DOHH2 (cell line): ENCODE results near the gene LYSMD1.

ENCODE experiments used
- H3F3A ChIP-seq: fragments of 200-600 bp; sonication (generic), shearing (Covaris generic); 2 replicates; pipeline ENCODE4 v1.6.0; 2016; ENCODE audit warnings: antibody characterized with exemption, mild to moderate bottlenecking; ENCODE audit not compliant: control insufficient read depth, insufficient read depth
- H3K27ac ChIP-seq: fragments of 200-600 bp; sonication (generic); 2 replicates; pipeline ENCODE4 v1.5.1; 2014; ENCODE audit warnings: low read depth, mild to moderate bottlenecking, low read length, moderate library complexity
- H3K27me3 ChIP-seq: fragments of 200-600 bp; sonication (generic); 2 replicates; pipeline ENCODE4 v1.6.1; 2014; ENCODE audit warnings: mild to moderate bottlenecking, low read length, mixed read lengths; ENCODE audit not compliant: control insufficient read depth
- H3K36me3 ChIP-seq: fragments of 200-600 bp; sonication (generic); 2 replicates; pipeline ENCODE4 v1.6.1; 2014; ENCODE audit warnings: mild to moderate bottlenecking, low read length, moderate library complexity, mixed read lengths; ENCODE audit not compliant: control insufficient read depth
- H3K4me1 ChIP-seq: fragments of 200-600 bp; sonication (generic); 2 replicates; pipeline ENCODE4 v1.6.1; 2014; ENCODE audit warnings: mild to moderate bottlenecking, low read length, mixed read lengths; ENCODE audit not compliant: control insufficient read depth
- H3K4me2 ChIP-seq: fragments of 200-600 bp; sonication (generic); 2 replicates; pipeline ENCODE4 v1.6.0; 2014; ENCODE audit warnings: mild to moderate bottlenecking, low read length, moderate library complexity
- H3K4me3 ChIP-seq: fragments of 200-600 bp; sonication (generic); 2 replicates; pipeline ENCODE4 v1.5.1; 2014; ENCODE audit warnings: mild to moderate bottlenecking, low read length, mixed read lengths
- H3K79me2 ChIP-seq: fragments of 200-600 bp; sonication (generic); 2 replicates; pipeline ENCODE4 v1.6.1; 2014; ENCODE audit warnings: mild to moderate bottlenecking, low read length, mixed read lengths; ENCODE audit not compliant: control insufficient read depth
- H3K9me2 ChIP-seq: fragments of 200-600 bp; sonication (generic); replicated peaks from 2 replicates; pipeline ENCODE4 v1.6.1; 2014; ENCODE audit warnings: mild to moderate bottlenecking, low read length, mixed read lengths; ENCODE audit not compliant: control insufficient read depth
- H3K9me3 ChIP-seq: fragments of 200-600 bp; sonication (generic); 2 replicates; pipeline ENCODE4 v1.6.1; 2014; ENCODE audit warnings: antibody characterized with exemption, low read length, mixed read lengths; ENCODE audit not compliant: control insufficient read depth, insufficient read depth
- H4K20me1 ChIP-seq: fragments of 200-600 bp; sonication (generic); 2 replicates; pipeline ENCODE4 v1.6.0; 2014; ENCODE audit warnings: low read depth, mild to moderate bottlenecking, antibody characterized with exemption, low read length, moderate library complexity; ENCODE audit not compliant: control insufficient read depth, insufficient read depth
- EZH2phosphoT487 ChIP-seq: fragments of 200-600 bp; sonication (generic); IDR thresholded peaks from 2 replicates; pipeline ENCODE4 v1.6.1; 2017; ENCODE audit warnings: borderline replicate concordance, mild to moderate bottlenecking, antibody characterized with exemption, low read length, moderate library complexity, mixed read lengths
- TF ChIP-seq, protein P1 (sequence below): fragments of 200-600 bp; sonication (generic); IDR thresholded peaks from one replicate; pipeline ENCODE4 v1.5.1; 2014; ENCODE audit warnings: antibody characterized with exemption, mild to moderate bottlenecking, low read depth, low read length; ENCODE audit not compliant: poor library complexity, severe bottlenecking

Gene LYSMD1

DNA sequence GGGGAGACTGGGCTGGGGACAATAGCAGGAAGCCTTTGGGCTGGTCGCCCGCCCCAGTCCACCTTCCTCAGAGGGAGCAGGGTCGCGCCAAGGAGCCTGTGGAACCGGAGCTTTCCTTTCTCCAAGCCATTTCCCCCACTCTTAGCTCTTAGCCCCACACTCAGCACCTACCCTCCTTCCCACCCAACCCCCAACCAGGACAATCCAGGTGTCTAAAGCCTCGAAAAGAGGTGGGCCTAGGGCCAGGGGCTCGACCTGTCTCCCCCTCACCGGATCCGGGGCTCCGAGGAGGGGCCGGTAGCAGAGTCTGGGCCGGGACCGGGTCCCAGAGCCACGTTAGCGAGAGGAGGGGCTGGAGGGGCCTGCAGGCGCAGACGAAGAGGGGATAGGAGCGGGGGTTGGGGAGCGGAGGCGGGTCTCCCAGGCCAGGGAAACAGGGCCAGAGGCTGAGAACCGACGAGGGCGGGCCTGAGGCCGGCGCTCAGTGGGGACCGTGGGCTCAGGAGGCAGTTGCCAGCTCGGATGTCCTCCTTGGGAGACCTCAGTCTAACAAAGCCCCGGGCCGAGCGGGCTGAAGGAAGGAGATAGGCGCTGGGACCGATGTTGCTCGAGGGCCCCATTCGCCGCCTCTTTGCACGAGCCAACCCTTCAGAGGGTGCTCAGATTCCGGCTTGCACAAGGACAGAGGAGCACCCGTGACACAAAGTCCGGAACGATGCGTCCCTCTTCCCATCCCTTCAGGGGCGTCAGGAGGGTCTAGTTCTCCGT lies 20.2 kb downstream of the LYSMD1 start:
- Histone ChIP-seq H3K4me3 (peak overlapping the region; percentile 73), H3K9me3 (no peaks in the 10 kb centered on the region), H4K20me1 (no peaks in the 10 kb centered on the region), H3K4me2 (peak overlapping the region; percentile 91), H3K4me1 (peaks cover 57% of the 10 kb centered on the region), H3K27ac (no peak overlapping the region), H3K27me3 (no peaks in the 10 kb centered on the region), H3K79me2 (no peaks in the 10 kb centered on the region), H3K36me3 (no peaks in the 10 kb centered on the region), H3F3A (0 out of 2 replicates have a peak, but pooled peaks cover 2% of the 10 kb centered on the region), H3K9me2 (no peaks in the 10 kb centered on the region)
- TF ChIP-seq EZH2phosphoT487 = no peak
- TF ChIP-seq, protein P1, sequence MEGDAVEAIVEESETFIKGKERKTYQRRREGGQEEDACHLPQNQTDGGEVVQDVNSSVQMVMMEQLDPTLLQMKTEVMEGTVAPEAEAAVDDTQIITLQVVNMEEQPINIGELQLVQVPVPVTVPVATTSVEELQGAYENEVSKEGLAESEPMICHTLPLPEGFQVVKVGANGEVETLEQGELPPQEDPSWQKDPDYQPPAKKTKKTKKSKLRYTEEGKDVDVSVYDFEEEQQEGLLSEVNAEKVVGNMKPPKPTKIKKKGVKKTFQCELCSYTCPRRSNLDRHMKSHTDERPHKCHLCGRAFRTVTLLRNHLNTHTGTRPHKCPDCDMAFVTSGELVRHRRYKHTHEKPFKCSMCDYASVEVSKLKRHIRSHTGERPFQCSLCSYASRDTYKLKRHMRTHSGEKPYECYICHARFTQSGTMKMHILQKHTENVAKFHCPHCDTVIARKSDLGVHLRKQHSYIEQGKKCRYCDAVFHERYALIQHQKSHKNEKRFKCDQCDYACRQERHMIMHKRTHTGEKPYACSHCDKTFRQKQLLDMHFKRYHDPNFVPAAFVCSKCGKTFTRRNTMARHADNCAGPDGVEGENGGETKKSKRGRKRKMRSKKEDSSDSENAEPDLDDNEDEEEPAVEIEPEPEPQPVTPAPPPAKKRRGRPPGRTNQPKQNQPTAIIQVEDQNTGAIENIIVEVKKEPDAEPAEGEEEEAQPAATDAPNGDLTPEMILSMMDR = no peak

DNA sequence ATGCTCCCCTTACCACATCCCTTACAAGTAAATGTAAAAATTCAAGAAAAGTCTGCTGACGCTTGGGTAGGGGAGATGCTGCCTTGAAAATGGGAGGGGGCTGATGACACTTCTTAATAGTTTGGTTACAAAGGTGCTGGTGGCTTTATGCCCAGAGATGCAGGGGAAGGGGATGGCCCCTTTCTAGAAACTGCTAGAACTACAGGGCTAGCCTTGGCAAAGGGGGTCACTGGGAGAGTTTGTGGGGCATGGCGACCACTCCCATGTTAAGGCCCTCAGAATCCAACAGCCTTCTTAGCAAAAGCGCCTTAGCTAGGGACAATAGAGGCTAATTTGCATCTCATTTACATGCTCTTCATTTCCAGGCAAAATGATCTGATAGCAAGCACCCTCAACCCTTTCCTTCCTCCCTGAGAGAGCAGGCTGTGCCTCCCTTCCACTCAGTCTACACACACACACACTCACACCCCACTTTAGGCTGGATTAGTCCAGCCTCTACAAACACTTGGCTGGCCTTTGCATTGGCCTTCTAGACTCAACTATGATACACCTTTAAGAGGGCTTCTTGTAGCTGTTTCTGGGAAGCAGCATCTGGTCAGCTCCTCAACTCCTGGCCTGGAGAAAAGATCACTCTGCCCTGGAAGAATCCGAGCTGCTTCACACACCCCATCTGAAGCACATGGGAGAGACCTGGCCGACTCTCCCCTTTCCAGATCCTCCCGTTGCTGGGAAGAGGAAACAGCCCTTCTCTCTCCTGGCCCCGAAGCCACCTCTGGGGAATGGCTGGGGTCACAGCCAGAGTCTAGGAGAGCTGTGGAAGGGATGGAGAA lies 21.0 kb downstream of the LYSMD1 start:
- H3K4me2 ChIP-seq = peak overlapping the region; percentile 33
- H3K4me3 ChIP-seq = no peak overlapping the region
- TF ChIP-seq EZH2phosphoT487 = no peak
- TF ChIP-seq, protein P1 = no peak

DNA sequence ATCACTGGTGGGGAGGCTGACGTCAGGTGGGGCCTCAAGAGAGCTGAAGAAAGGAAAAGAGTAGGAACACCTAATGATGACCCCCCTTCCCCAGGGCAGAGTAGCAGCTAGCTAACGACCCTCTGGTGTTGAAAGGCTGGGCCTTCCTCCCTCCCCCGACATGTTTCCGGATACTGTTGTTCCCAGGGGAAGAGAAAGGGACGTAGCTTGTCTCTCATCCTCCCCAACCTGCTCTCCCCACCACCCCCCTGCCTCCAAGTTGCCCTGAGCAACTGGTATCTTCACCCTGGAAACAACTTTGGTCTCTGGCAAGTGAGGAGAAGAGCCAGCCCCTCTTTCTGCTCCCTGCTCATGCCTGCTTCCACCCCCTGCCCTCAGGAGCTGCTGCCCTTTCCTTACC lies 21.7 kb downstream of the LYSMD1 start:
- H3K27me3 ChIP-seq = no peaks in the 10 kb centered on the region
- no peaks in the 10 kb centered on the region for H4K20me1 ChIP-seq
- no peaks in the 10 kb centered on the region for H3F3A ChIP-seq
- H3K9me3 ChIP-seq = no peaks in the 10 kb centered on the region
- H3K9me2 ChIP-seq = no peaks in the 10 kb centered on the region
- peak overlapping the region; percentile 33 for H3K4me2 ChIP-seq
- peaks cover 52% of the 10 kb centered on the region for H3K4me1 ChIP-seq
- no peak overlapping the region for H3K27ac ChIP-seq
- no peaks in the 10 kb centered on the region for H3K79me2 ChIP-seq
- H3K4me3 ChIP-seq = no peak overlapping the region
- TF ChIP-seq, protein P1 = no peak
- no peak for TF ChIP-seq EZH2phosphoT487
- H3K36me3 ChIP-seq = no peaks in the 10 kb centered on the region

More for the DNA sequence above, 21.0 kb downstream of the LYSMD1 start:
- no peaks in the 10 kb centered on the region for H3K79me2 ChIP-seq
- H3F3A ChIP-seq = no peaks in the 10 kb centered on the region
- no peaks in the 10 kb centered on the region for H3K27me3 ChIP-seq
- H4K20me1 ChIP-seq = no peaks in the 10 kb centered on the region
- no peaks in the 10 kb centered on the region for H3K9me2 ChIP-seq
- peaks cover 56% of the 10 kb centered on the region for H3K4me1 ChIP-seq
- H3K36me3 ChIP-seq = no peaks in the 10 kb centered on the region
- H3K9me3 ChIP-seq = no peaks in the 10 kb centered on the region
- H3K27ac ChIP-seq = no peak overlapping the region
